C4-2B (cell line): ENCODE results near the gene PLEKHO2.

Source experiments
- ZFX ChIP-seq: fragments of 450-650 bp; IDR thresholded peaks from 2 replicates; pipeline ENCODE4 v1.6.1; 2017
- TF ChIP-seq, protein P1 (sequence below): fragments of 450-650 bp; conservative IDR thresholded peaks from 2 replicates; pipeline ENCODE4 v1.5.1; 2017; ENCODE audit warnings: mild to moderate bottlenecking

DNA sequence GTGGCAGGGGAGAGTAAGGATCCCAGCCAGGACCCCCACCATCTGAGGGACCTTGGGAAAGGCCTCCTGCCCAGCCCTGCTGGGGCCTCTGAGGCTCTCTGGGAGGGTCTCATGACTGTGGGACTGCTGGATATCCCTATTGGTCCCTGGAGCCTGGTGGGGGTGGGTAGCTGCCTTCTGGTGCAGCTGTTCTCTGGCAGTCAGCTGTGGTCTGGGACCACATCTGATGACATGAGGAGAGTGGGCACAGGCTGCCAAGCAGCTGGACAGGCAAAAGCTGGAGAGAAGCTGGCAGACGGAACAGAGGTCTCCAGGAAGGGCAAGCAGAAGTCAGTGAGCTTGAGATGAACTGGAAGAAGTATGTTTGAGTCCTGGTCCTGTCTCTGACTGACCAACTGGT is 22.4 kb downstream of the PLEKHO2 start:
- TF ChIP-seq, protein P1, sequence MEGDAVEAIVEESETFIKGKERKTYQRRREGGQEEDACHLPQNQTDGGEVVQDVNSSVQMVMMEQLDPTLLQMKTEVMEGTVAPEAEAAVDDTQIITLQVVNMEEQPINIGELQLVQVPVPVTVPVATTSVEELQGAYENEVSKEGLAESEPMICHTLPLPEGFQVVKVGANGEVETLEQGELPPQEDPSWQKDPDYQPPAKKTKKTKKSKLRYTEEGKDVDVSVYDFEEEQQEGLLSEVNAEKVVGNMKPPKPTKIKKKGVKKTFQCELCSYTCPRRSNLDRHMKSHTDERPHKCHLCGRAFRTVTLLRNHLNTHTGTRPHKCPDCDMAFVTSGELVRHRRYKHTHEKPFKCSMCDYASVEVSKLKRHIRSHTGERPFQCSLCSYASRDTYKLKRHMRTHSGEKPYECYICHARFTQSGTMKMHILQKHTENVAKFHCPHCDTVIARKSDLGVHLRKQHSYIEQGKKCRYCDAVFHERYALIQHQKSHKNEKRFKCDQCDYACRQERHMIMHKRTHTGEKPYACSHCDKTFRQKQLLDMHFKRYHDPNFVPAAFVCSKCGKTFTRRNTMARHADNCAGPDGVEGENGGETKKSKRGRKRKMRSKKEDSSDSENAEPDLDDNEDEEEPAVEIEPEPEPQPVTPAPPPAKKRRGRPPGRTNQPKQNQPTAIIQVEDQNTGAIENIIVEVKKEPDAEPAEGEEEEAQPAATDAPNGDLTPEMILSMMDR = no peak
- no peak for TF ChIP-seq ZFX
